ENCODE measurements around the gene ETFA. TPM values are rescaled to one million over a fixed set of nuclear protein-coding genes. Genes with fewer than 3 reads are reported as not detected.
A peak's percentile ranks its signal among the peaks of the same experiment; 100 is the strongest.

Gene ETFA
- total and polyA plus RNA-seq, 11 donors: 210 to 536 (median 309) TPM

GRCh38 chr15:76176059-76176458, 135.2 kb downstream of the ETFA start:
- ATAC-seq (no peak), DNase-seq (peak in 1 of 5 donors; percentile 51)
- WGBS, 4 donors: 92 to 95% (median 94%) methylated on average over 5 to 10 of the region's 10 CpGs
- Histone ChIP-seq H3K4me3 (no peak overlapping the region), H3K27ac (no peak overlapping the region), H3K27me3 (peaks cover 0 to 12% (median 0%) of the 10 kb centered on the region in 9 donors), H3K4me1 (peaks cover 0 to 23% (median 13%) of the 10 kb centered on the region in 12 donors), H3K36me3 (no peaks in the 10 kb centered on the region), H3K9me3 (no peaks in the 10 kb centered on the region)
- intact Hi-C loops (cut with DNase I): no loop called here
- TF ChIP-seq CTCF (IDR thresholded peaks at IDR 0.05): no peak
- no peak for TF ChIP-seq POLR2A (IDR thresholded peaks at IDR 0.05)

- no peaks in the 10 kb centered on the region for H3K9me3 ChIP-seq
- H3K27me3 ChIP-seq: peaks cover 0 to 8% (median 0%) of the 10 kb centered on the region in 9 donors
- WGBS, 4 donors: 92 to 96% (median 94%) methylated on average over 8 of the region's 8 CpGs
- peaks cover 0 to 30% (median 14%) of the 10 kb centered on the region in 12 donors for H3K4me1 ChIP-seq
- H3K4me3 ChIP-seq: no peak overlapping the region
- no peak for ATAC-seq
- TF ChIP-seq POLR2A (IDR thresholded peaks at IDR 0.05) (no peak), CTCF (IDR thresholded peaks at IDR 0.05) (no peak)
- intact Hi-C loops (cut with DNase I): no loop called here
- H3K27ac ChIP-seq: no peak overlapping the region
- no peaks in the 10 kb centered on the region for H3K36me3 ChIP-seq
- no peak for DNase-seq
Measured at GRCh38 chr15:76175442-76175841, 135.8 kb downstream of the ETFA start.

- no peak for ATAC-seq
- H3K27ac ChIP-seq: no peak overlapping the region
- TF ChIP-seq CTCF (IDR thresholded peaks at IDR 0.05): peak in 1 of 12 donors; percentile 18
- no peak for TF ChIP-seq POLR2A (IDR thresholded peaks at IDR 0.05)
- H3K4me3 ChIP-seq: no peak overlapping the region
- intact Hi-C loops (cut with DNase I): no loop called here
- H3K4me1 ChIP-seq: peaks cover 0 to 37% (median 19%) of the 10 kb centered on the region in 12 donors
- 86 to 99% (median 95%) methylated on average over 5 of the region's 5 CpGs for WGBS, 4 donors
- peaks cover 0 to 8% (median 0%) of the 10 kb centered on the region in 9 donors for H3K27me3 ChIP-seq
- H3K36me3 ChIP-seq: no peaks in the 10 kb centered on the region
- no peak for DNase-seq
- no peaks in the 10 kb centered on the region for H3K9me3 ChIP-seq
Measured at GRCh38 chr15:76174654-76175053, 136.6 kb downstream of the ETFA start.

GRCh38 chr15:76173317-76173834, 137.9 kb downstream of the ETFA start:
- Histone ChIP-seq H3K27ac (peak overlapping the region in 2 of 12 donors; percentile 14 to 26), H3K27me3 (peaks cover 0 to 8% (median 0%) of the 10 kb centered on the region in 9 donors), H3K4me3 (no peak overlapping the region), H3K9me3 (no peaks in the 10 kb centered on the region), H3K36me3 (no peaks in the 10 kb centered on the region), H3K4me1 (peaks cover 0 to 40% (median 17%) of the 10 kb centered on the region in 12 donors)
- ATAC-seq (no peak), DNase-seq (no peak)
- WGBS, 4 donors: 70 to 74% (median 73%) methylated on average over 8 of the region's 8 CpGs
- intact Hi-C loops (cut with DNase I): no loop called here
- TF ChIP-seq POLR2A (IDR thresholded peaks at IDR 0.05) (no peak), CTCF (IDR thresholded peaks at IDR 0.05) (no peak)
